ENCODE measurements around the gene CREB3. TPM values are rescaled to one million over a fixed set of nuclear protein-coding genes. Genes with fewer than 3 reads are reported as not detected.

CREB3 gene
- total RNA-seq, 1 donor from 2014 or later, result 28.1 TPM

DNA sequence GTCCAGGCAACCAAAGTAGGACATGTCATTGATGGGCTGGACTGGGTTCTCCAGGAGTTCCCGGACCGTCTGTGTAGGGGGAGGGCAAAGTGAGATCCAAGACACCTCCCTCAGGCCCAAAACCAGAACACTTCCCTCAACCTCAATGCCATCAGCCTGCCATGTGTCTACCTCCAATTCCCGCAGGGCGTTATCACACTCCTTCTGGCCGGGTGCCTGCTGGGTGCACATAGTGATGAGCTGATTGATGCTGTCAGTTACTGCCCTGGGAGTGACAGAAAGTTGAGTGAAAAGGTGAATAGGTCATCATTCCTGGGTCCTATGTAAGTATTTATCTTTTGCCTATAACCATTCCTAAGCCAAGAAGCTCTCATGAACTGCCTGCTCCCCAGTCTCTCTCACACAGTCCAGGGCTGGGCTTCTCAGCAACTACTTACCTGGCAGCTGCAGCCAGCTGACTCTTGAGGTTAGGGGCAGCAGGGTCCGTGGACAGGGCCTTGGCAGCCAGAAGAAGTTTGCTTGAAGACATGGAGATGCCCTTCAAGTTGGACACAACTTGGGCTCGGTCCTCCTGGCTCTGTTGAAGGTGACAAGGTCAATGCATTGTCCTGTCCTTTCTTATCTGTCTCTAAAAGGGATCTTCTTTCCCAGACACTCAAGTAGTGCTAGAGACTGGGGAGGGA is 21.5 kb upstream of the CREB3 start:
- ATAC-seq, result no peak
- H3K27ac ChIP-seq, result no peak overlapping the region
- peaks cover 100% of the 10 kb centered on the region for H3K36me3 ChIP-seq
- no peak for DNase-seq
- no peaks in the 10 kb centered on the region for H3K9me3 ChIP-seq
- TF ChIP-seq, protein P1, sequence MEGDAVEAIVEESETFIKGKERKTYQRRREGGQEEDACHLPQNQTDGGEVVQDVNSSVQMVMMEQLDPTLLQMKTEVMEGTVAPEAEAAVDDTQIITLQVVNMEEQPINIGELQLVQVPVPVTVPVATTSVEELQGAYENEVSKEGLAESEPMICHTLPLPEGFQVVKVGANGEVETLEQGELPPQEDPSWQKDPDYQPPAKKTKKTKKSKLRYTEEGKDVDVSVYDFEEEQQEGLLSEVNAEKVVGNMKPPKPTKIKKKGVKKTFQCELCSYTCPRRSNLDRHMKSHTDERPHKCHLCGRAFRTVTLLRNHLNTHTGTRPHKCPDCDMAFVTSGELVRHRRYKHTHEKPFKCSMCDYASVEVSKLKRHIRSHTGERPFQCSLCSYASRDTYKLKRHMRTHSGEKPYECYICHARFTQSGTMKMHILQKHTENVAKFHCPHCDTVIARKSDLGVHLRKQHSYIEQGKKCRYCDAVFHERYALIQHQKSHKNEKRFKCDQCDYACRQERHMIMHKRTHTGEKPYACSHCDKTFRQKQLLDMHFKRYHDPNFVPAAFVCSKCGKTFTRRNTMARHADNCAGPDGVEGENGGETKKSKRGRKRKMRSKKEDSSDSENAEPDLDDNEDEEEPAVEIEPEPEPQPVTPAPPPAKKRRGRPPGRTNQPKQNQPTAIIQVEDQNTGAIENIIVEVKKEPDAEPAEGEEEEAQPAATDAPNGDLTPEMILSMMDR (IDR thresholded peaks at IDR 0.05), result no peak
- H3K4me3 ChIP-seq, result no peak overlapping the region
- H3K4me1 ChIP-seq, result no peaks in the 10 kb centered on the region
- no peaks in the 10 kb centered on the region for H3K27me3 ChIP-seq (ENCODE audit: low read depth)
- intact Hi-C loops (cut with DNase I), result no loop called here

DNA sequence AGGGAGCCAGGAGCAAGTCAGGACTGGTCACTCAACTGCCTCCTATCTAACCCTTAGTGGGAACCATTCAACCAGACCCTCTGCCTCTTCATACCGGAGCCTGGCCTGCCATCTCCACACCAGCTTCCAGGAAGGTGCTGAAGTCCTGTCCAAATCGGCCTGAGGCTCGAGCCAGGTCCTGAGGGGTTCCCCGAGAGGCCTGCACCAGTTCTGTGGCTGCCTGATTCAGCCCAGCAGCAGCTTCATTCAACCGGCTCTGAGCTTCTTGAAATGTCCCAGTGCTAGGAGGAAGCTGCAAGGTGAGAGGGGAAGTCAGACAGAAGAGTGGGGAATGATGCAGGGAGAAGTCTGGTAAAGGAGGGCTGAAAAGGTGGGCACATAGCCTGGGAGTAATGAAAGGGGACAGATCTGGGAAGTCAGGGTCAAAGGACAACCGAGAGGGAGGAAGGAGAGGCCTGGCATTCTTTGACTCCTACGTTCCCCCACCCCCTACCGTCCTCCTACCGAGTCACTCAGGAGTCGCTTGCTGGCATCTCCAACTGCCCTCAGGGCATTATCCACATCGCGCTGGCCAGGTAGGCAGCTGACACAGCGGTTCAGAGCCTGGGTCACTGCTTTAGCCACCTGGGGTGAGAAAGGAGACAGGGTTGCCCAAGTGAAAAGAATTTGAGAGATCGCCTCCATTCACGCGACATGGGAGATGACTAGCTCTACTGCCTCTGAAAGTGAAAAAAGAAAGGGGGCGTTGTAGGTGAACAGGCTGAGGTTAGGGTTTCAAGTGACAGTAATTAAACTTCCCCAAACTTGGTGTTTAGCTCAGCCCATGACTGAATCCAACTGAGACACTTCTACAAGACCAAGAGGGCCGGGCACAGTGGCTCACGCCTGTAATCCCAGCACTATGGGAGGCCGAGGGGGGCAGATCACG is 20.7 kb upstream of the CREB3 start:
- no peak overlapping the region for H3K27ac ChIP-seq
- no peaks in the 10 kb centered on the region for H3K9me3 ChIP-seq
- H3K27me3 ChIP-seq (ENCODE audit: low read depth), result no peaks in the 10 kb centered on the region
- ATAC-seq (no peak), DNase-seq (no peak)
- no peak overlapping the region for H3K4me3 ChIP-seq
- H3K4me1 ChIP-seq, result no peaks in the 10 kb centered on the region
- peaks cover 100% of the 10 kb centered on the region for H3K36me3 ChIP-seq
- TF ChIP-seq, protein P1 (IDR thresholded peaks at IDR 0.05), result no peak
- intact Hi-C loops (cut with DNase I), result no loop called here

DNA sequence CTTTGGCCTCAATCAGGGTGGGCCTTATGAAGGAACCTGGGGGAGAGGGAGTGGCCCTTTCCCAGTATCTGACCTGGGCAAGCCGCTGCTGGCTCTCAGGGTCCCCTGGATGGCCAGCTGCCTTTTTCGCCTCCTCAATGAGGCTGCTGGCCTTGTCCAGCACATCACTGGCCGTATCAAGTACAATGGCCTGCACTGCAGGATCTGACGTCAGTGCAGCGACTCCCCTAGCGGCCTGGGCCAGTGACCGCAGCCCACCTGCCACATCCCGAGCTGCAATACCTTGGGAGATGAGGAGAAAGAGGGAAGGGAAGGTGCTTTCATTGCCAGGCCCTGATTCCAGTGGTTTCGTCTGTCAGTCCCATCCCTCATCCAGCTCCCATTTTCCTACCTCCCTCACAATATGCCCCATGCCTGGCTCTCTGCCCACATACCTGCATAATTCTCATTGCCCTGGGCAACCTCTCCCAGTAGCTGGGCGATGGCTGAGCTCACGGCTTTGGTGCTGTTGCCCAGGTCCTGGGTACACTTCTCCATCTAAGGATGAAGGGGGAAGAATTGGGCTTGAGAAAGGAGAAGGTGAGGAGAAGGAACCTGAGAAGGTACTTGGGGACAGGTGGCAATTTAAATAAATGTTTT is 19.6 kb upstream of the CREB3 start:
- no peaks in the 10 kb centered on the region for H3K4me1 ChIP-seq
- no peaks in the 10 kb centered on the region for H3K9me3 ChIP-seq
- H3K27ac ChIP-seq, result no peak overlapping the region
- intact Hi-C loops (cut with DNase I), result no loop called here
- no peak overlapping the region for H3K4me3 ChIP-seq
- H3K36me3 ChIP-seq, result peaks cover 100% of the 10 kb centered on the region
- no peak for DNase-seq
- H3K27me3 ChIP-seq (ENCODE audit: low read depth), result no peaks in the 10 kb centered on the region
- ATAC-seq, result no peak
- TF ChIP-seq, protein P1 (IDR thresholded peaks at IDR 0.05), result no peak

DNA sequence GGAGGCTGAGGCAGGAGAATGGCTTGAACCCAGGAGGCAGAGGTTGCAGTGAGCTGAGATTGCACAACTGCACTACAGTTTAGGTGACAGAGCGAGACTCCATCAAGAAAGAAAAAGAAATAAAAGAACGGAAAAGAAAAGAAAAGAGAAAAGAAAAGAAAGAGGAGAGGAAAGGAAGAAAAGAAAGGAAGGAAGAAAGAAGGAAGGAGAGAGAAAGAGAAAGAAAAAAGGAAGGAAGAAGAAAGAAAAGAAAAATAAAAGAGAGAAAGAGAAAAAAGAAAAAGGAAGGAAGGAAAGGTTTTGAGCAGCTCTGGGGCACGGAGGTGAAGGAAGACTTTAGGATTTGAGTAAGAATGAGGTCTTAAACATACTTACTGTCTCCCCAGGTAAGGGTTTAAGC is 18.9 kb upstream of the CREB3 start:
- peaks cover 100% of the 10 kb centered on the region for H3K36me3 ChIP-seq
- TF ChIP-seq, protein P1 (IDR thresholded peaks at IDR 0.05), result no peak
- ATAC-seq, result no peak

DNA sequence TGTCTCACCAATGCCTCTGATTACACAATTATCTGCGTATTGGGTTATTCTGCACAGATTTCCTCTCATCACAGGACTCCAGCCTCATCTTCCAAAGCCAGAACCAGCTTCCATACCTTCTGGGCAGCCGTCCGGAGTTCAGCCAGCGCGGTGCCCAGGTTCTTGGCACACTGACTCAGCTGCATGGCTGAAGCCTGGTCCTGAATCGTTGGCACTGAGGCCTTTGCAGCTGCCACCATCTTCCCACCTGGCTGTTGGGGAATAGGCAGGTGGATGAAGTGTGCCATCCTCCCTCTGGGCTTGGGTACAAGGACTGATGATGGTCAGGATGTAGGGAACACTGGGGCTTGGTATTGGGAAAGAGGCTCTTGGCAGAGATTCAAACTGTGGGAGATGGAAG is 18.3 kb upstream of the CREB3 start:
- no peak for DNase-seq
- no peak overlapping the region for H3K4me3 ChIP-seq
- H3K4me1 ChIP-seq, result no peaks in the 10 kb centered on the region
- H3K36me3 ChIP-seq, result peaks cover 100% of the 10 kb centered on the region
- intact Hi-C loops (cut with DNase I), result no loop called here
- H3K9me3 ChIP-seq, result no peaks in the 10 kb centered on the region
- no peaks in the 10 kb centered on the region for H3K27me3 ChIP-seq (ENCODE audit: low read depth)
- TF ChIP-seq, protein P1 (IDR thresholded peaks at IDR 0.05), result no peak
- no peak for ATAC-seq
- H3K27ac ChIP-seq, result no peak overlapping the region

More for the DNA sequence above, 18.9 kb upstream of the CREB3 start:
- Histone ChIP-seq H3K27me3 (ENCODE audit: low read depth) (no peaks in the 10 kb centered on the region), H3K4me1 (no peaks in the 10 kb centered on the region), H3K4me3 (no peak overlapping the region), H3K27ac (no peak overlapping the region), H3K9me3 (no peaks in the 10 kb centered on the region)
- DNase-seq, result no peak
- intact Hi-C loops (cut with DNase I), result no loop called here

Measured in lower lobe of right lung (tissue), 2 donors.